NCI-H460 (cell line): Measurements from ENCODE around the gene TRIM48. TPM values are rescaled to one million over a fixed set of nuclear protein-coding genes. Genes with fewer than 3 reads are reported as not detected.
"Not testable (repeated sequence)": the region's sequence is repeated elsewhere in the genome, so short reads cannot be mapped to it uniquely, and the experiment has no call there.

Source experiments
- DNase-seq: peaks from one replicate; pipeline ENCODE4 v3.0.0-alpha.2; 2016; ENCODE audit warnings: low read depth; ENCODE audit errors: extremely low read depth
- polyA plus RNA-seq: library from polyadenylated mRNA; depleted of rRNA; stranded (reverse); fragments of >200 nt; gene quantifications from 2 replicates; pipeline ENCODE4 v1.2.3, GENCODE V29; 2014; cell fraction: nucleus; rRNA removed
- small RNA-seq, 2 experiments: library from RNA; depleted of rRNA; stranded (forward); fragments of <200 nt; gene quantifications; one replicate each; pipeline ENCODE3, GENCODE V24; 2014
- total RNA-seq: library from RNA; depleted of rRNA; stranded (reverse); fragments of >200 nt; shearing (Covaris generic); gene quantifications from 2 replicates; pipeline ENCODE4 v1.2.3, GENCODE V29; 2014; rRNA removed

TRIM48 gene
- total RNA-seq = not detected in 2 replicates
- polyA plus RNA-seq = not detected in 2 replicates

DNA sequence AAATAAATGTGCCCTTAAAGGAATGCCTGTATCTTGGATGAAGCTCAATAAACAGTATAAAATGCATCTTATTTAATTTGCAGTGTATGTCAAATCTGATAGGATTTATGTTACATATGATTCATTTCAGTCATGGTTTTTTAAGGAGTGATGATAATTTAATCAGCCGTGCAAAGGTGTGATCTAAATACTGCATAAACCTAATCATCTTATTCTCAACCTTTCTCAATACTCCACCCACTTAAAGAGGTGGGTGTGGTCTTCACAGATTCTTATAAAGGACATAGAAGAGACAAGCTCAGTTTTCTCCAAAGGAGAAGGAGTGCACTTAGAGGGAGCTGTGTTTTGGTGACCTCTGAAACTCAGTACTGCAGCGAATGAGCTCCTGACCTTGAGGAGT, at the start of gene TRIM48:
Gene TRIM48 (plus strand): TSS at position 301 of the 400 bp plus-strand sequence. CDS start 113 bp downstream, outside the sequence.
- not testable (repeated sequence) for DNase-seq

GRCh38 chr11:55238316-55238715, 23.6 kb upstream of the TRIM48 start:
- not testable (repeated sequence) for DNase-seq

- no peak for DNase-seq
Observed at GRCh38 chr11:55263081-55263480, 1.1 kb downstream of the TRIM48 start.

Small RNA genes lying within 50 kb of the gene (small RNA-seq; reads per million reads assigned to genes)
- gene AP005597.4 = 0 reads per million in 2 experiments

Other genes with a start within 250 kb of the TRIM48 start
- gene OR4A16, start 81.0 kb downstream of the TRIM48 start, total RNA-seq = not detected in 2 replicates
- gene OR4A15, start 105.8 kb downstream of the TRIM48 start, total RNA-seq = not detected in 2 replicates